Osteoblast (primary cell): Measurements from ENCODE around the gene MOCS2. TPM values are rescaled to one million over a fixed set of nuclear protein-coding genes. Genes with fewer than 3 reads are reported as not detected.

ENCODE experiments used
- DNase-seq: peaks from one replicate; pipeline ENCODE4 v3.0.0; 2011; ENCODE audit warnings: low spot score, mixed read lengths; ENCODE audit not compliant: insufficient read length; ENCODE audit errors: missing footprints
- H2AFZ ChIP-seq: 2 replicates; pipeline ENCODE4 v1.6.0; 2011; ENCODE audit warnings: mild to moderate bottlenecking, low read length
- H3K27ac ChIP-seq: 2 replicates; pipeline ENCODE4 v1.5.1; 2011; ENCODE audit warnings: mild to moderate bottlenecking, low read depth, low read length, moderate library complexity
- H3K27me3 ChIP-seq: 2 replicates; pipeline ENCODE4 v1.6.0; 2012; ENCODE audit warnings: mild to moderate bottlenecking, control low read depth, inconsistent platforms, low read length, moderate library complexity; ENCODE audit not compliant: insufficient read depth
- H3K36me3 ChIP-seq: 2 replicates; pipeline ENCODE4 v1.5.1; 2011; ENCODE audit warnings: mild to moderate bottlenecking, low read length, control low read depth, moderate library complexity; ENCODE audit not compliant: insufficient read depth
- H3K4me1 ChIP-seq: 2 replicates; pipeline ENCODE4 v1.5.1; 2011; ENCODE audit warnings: mild to moderate bottlenecking, low read length, control low read depth, moderate library complexity; ENCODE audit not compliant: insufficient read depth
- H3K4me2 ChIP-seq: 2 replicates; pipeline ENCODE4 v1.6.0; 2011; ENCODE audit warnings: mild to moderate bottlenecking, low read length; ENCODE audit not compliant: insufficient read depth
- H3K4me3 ChIP-seq: fragments of 200-600 bp; sonication (generic); 3 replicates; pipeline ENCODE4 v1.5.1; 2012; ENCODE audit warnings: mild to moderate bottlenecking, low read length, inconsistent platforms; ENCODE audit not compliant: insufficient read depth
- H3K79me2 ChIP-seq: 2 replicates; pipeline ENCODE4 v1.6.0; 2012; ENCODE audit warnings: mild to moderate bottlenecking, low read length, control low read depth, inconsistent platforms; ENCODE audit not compliant: insufficient read depth
- H3K9me3 ChIP-seq: 2 replicates; pipeline ENCODE4 v1.5.1; 2011; ENCODE audit warnings: low read depth, low read length, control low read depth
- H4K20me1 ChIP-seq: 2 replicates; pipeline ENCODE4 v1.6.0; 2012; ENCODE audit warnings: mild to moderate bottlenecking, low read length, control low read depth; ENCODE audit not compliant: insufficient read depth
- total RNA-seq: library from RNA; depleted of rRNA; stranded (reverse); fragments of >200 nt; gene quantifications from 2 replicates; pipeline ENCODE4 v1.2.3, GENCODE V29; 2012
- TF ChIP-seq, protein P1 (sequence below): IDR thresholded peaks from 2 replicates; pipeline ENCODE4 v1.5.1; 2011; ENCODE audit warnings: mild to moderate bottlenecking, low read depth, low read length, moderate library complexity; ENCODE audit errors: extremely low read depth

Gene MOCS2
- total RNA-seq, 1 donor, result 42.3 TPM

DNA sequence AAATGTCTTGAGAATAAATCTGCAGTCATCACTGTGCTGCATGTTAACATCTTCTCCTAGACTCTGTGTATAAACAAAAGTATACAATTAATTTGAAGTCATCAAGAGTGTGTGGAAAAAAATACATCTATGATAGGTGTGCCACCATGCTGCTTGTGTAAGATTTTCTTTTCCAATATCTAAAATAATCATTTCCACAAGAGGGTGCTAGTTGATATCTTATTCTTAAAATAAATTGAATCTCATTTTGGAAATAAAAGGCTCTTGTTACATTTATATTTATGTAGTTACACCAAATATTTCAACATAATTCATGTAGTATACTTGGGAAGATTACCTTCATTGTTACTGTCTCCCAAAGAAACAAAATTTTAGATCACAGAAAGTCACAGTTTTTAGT lies 14.1 kb upstream of the MOCS2 start:
- Histone ChIP-seq H3K9me3 (no peaks in the 10 kb centered on the region), H3K4me1 (peaks cover 12% of the 10 kb centered on the region), H3K27ac (no peak overlapping the region), H3K27me3 (no peaks in the 10 kb centered on the region), H3K79me2 (no peaks in the 10 kb centered on the region), H4K20me1 (no peaks in the 10 kb centered on the region), H3K36me3 (no peaks in the 10 kb centered on the region), H2AFZ (no peak overlapping the region), H3K4me2 (no peak overlapping the region), H3K4me3 (no peak overlapping the region)
- no peak for DNase-seq
- TF ChIP-seq, protein P1, sequence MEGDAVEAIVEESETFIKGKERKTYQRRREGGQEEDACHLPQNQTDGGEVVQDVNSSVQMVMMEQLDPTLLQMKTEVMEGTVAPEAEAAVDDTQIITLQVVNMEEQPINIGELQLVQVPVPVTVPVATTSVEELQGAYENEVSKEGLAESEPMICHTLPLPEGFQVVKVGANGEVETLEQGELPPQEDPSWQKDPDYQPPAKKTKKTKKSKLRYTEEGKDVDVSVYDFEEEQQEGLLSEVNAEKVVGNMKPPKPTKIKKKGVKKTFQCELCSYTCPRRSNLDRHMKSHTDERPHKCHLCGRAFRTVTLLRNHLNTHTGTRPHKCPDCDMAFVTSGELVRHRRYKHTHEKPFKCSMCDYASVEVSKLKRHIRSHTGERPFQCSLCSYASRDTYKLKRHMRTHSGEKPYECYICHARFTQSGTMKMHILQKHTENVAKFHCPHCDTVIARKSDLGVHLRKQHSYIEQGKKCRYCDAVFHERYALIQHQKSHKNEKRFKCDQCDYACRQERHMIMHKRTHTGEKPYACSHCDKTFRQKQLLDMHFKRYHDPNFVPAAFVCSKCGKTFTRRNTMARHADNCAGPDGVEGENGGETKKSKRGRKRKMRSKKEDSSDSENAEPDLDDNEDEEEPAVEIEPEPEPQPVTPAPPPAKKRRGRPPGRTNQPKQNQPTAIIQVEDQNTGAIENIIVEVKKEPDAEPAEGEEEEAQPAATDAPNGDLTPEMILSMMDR, result peak; percentile 46

DNA sequence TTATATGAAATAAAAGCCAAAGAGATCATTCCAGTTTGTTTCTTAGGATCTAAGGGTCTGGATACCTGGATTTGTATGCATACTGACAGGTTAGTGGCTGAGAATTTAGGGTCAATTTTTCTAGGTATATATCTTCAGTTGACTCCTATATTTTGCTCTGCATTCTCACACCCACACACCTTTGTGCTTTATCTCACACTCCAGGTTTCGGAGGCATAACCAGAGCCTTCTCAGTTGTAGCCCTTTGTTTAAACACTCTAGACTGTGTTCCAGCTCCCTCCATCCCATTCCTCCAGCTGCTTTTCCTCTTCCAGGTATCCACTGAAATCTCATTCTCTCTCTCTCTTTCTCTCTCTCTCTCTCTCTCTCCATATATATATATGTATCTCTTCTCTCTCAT lies 10.6 kb upstream of the MOCS2 start:
- no peak overlapping the region for H3K27ac ChIP-seq
- H3K9me3 ChIP-seq, result no peaks in the 10 kb centered on the region
- DNase-seq, result no peak
- TF ChIP-seq, protein P1, result no peak
- H3K4me3 ChIP-seq, result no peak overlapping the region
- no peaks in the 10 kb centered on the region for H3K4me1 ChIP-seq
- no peaks in the 10 kb centered on the region for H3K27me3 ChIP-seq
- no peak overlapping the region for H2AFZ ChIP-seq
- H3K4me2 ChIP-seq, result no peak overlapping the region
- no peaks in the 10 kb centered on the region for H3K79me2 ChIP-seq
- H4K20me1 ChIP-seq, result no peaks in the 10 kb centered on the region
- no peaks in the 10 kb centered on the region for H3K36me3 ChIP-seq

DNA sequence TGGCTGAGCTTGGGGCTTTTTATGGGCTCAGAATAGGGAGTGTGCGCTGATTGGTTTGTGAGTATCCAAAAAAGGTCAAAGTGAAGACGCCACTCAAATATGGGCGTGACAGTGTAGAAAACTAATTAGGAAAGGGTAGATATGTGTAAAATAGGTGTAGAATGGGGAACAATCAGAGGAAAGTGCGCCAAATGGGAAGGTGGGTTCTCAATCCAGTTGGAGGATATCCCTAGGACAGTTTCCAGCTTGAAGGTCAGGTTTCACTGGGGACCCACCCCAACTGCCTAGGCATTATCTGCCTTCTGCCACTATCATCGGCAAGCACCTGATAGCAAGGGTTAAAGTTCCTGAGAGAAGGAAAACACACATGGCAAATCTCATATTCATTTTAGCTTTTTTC lies 9.3 kb upstream of the MOCS2 start:
- Histone ChIP-seq H3K79me2 (no peaks in the 10 kb centered on the region), H3K4me3 (no peak overlapping the region), H3K4me1 (no peaks in the 10 kb centered on the region), H3K9me3 (no peaks in the 10 kb centered on the region), H2AFZ (no peak overlapping the region), H3K36me3 (no peaks in the 10 kb centered on the region), H3K27me3 (no peaks in the 10 kb centered on the region), H3K27ac (no peak overlapping the region), H4K20me1 (no peaks in the 10 kb centered on the region), H3K4me2 (no peak overlapping the region)
- no peak for DNase-seq
- TF ChIP-seq, protein P1, result no peak

DNA sequence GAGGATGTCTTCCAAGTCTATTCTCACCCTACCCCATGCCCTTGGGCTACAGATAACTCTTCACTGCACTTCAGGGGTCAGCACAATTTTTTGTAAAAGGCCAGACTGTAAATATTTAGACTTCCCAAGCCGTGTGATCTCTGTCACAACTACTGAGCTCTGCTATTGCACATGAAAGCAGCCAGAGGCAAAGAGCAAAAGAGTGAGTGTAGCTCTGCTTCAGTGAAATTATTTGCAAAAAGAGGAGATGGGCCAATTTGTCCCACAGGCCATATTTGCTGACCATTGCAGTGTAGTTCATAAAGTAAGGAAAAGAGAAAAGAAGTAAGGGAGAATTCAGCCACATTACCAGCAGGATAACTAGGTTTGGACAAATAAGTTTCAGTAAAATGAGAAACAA lies 7.0 kb upstream of the MOCS2 start:
- H2AFZ ChIP-seq, result no peak overlapping the region
- H4K20me1 ChIP-seq, result no peaks in the 10 kb centered on the region
- H3K9me3 ChIP-seq, result no peaks in the 10 kb centered on the region
- H3K27ac ChIP-seq, result no peak overlapping the region
- DNase-seq, result no peak
- H3K4me1 ChIP-seq, result no peaks in the 10 kb centered on the region
- H3K27me3 ChIP-seq, result no peaks in the 10 kb centered on the region
- TF ChIP-seq, protein P1, result no peak
- H3K36me3 ChIP-seq, result no peaks in the 10 kb centered on the region
- no peak overlapping the region for H3K4me2 ChIP-seq
- no peak overlapping the region for H3K4me3 ChIP-seq
- no peaks in the 10 kb centered on the region for H3K79me2 ChIP-seq
